HepG2 (cell line): ENCODE measurements around the gene CCNL1. TPM values are rescaled to one million over a fixed set of nuclear protein-coding genes. Genes with fewer than 3 reads are reported as not detected.

Experiments used
- ATRX ChIP-seq: sonication (generic); formaldehyde crosslinking; IDR thresholded peaks from 2 replicates; pipeline ENCODE4 v1.4.0; 2020; ENCODE audit warnings: missing genetic modification reagents, borderline replicate concordance
- DMAP1 ChIP-seq: IDR thresholded peaks from 2 replicates; pipeline ENCODE4 v1.6.1; 2016
- GLMP ChIP-seq: sonication (generic); formaldehyde crosslinking; IDR thresholded peaks from 2 replicates; pipeline ENCODE4 v1.9.0; 2021; ENCODE audit warnings: missing genetic modification reagents, mild to moderate bottlenecking, borderline replicate concordance
- HOXD1 ChIP-seq: sonication (generic); formaldehyde crosslinking; IDR thresholded peaks from 2 replicates; pipeline ENCODE4 v1.5.0; 2020; ENCODE audit warnings: missing genetic modification reagents
- NCOA2 ChIP-seq: sonication (generic); formaldehyde crosslinking; IDR thresholded peaks from 2 replicates; pipeline ENCODE4 v1.8.0; 2022; ENCODE audit warnings: inconsistent platforms
- NFAT5 ChIP-seq: sonication (generic); formaldehyde crosslinking; IDR thresholded peaks from 2 replicates; pipeline ENCODE4 v1.4.0; 2020; ENCODE audit warnings: missing genetic modification reagents
- PHF5A ChIP-seq: IDR thresholded peaks from one replicate; pipeline ENCODE4 v1.6.1; 2018; ENCODE audit warnings: low read depth, missing genetic modification reagents; ENCODE audit not compliant: unreplicated experiment
- PHF8 ChIP-seq: sonication (generic); formaldehyde crosslinking; IDR thresholded peaks from 2 replicates; pipeline ENCODE4 v1.5.0; 2020; ENCODE audit warnings: missing genetic modification reagents
- RORA ChIP-seq: sonication (generic); formaldehyde crosslinking; IDR thresholded peaks from 2 replicates; pipeline ENCODE4 v1.5.0; 2020; ENCODE audit warnings: mild to moderate bottlenecking, missing genetic modification reagents, moderate library complexity
- SNAPC5 ChIP-seq: sonication (generic); formaldehyde crosslinking; IDR thresholded peaks from 2 replicates; pipeline ENCODE4 v1.8.1; 2023; ENCODE audit warnings: mild to moderate bottlenecking, missing genetic modification reagents, borderline replicate concordance
- ZIK1 ChIP-seq: sonication (generic); formaldehyde crosslinking; IDR thresholded peaks from 2 replicates; pipeline ENCODE4 v1.5.0; 2020; ENCODE audit warnings: mild to moderate bottlenecking, low read depth, missing genetic modification reagents, borderline replicate concordance
- ZNF205 ChIP-seq: IDR thresholded peaks from 2 replicates; pipeline ENCODE4 v1.6.1; 2018; ENCODE audit warnings: missing biosample characterization, missing genetic modification reagents
- ZNF225 ChIP-seq: sonication (generic); formaldehyde crosslinking; IDR thresholded peaks from 2 replicates; pipeline ENCODE4 v1.4.0; 2020; ENCODE audit warnings: mild to moderate bottlenecking, missing genetic modification reagents
- ZNF274 ChIP-seq: sonication (generic); formaldehyde crosslinking; IDR thresholded peaks from 2 replicates; pipeline ENCODE4 v1.5.1; 2020; ENCODE audit warnings: mild to moderate bottlenecking, missing genetic modification reagents
- ZNF317 ChIP-seq: sonication (generic); formaldehyde crosslinking; IDR thresholded peaks from 2 replicates; pipeline ENCODE4 v1.5.0; 2020; ENCODE audit warnings: mild to moderate bottlenecking, missing genetic modification reagents
- ZNF549 ChIP-seq: sonication (generic); formaldehyde crosslinking; IDR thresholded peaks from 2 replicates; pipeline ENCODE4 v1.5.0; 2020; ENCODE audit warnings: missing genetic modification reagents
- ZNF562 ChIP-seq: sonication (generic); formaldehyde crosslinking; IDR thresholded peaks from 2 replicates; pipeline ENCODE4 v1.8.0; 2022; ENCODE audit warnings: missing genetic modification reagents, borderline replicate concordance
- polyA plus RNA-seq, 8 experiments: library from polyadenylated mRNA; depleted of rRNA in 3 of 8; stranded (reverse) in 7 of 8; unstranded in 1 of 8; fragments of >200 nt; fragmentation: Illumina TruSeq in 4 of 8; extraction: Trizol in 4 of 8; gene quantifications; 2 replicates each; pipeline versions ENCODE4 v1.2.1 to v1.2.3, GENCODE V29; 2011 to 2016; ENCODE audit warnings: low read depth in 4 of 8, missing spikeins in 1 of 8, mixed read lengths in 1 of 8; ENCODE audit not compliant: insufficient read depth in 1 of 8
- total RNA-seq, 5 experiments: library from RNA; depleted of rRNA; stranded (reverse); fragments of >200 nt; fragmentation: Illumina TruSeq; extraction: Trizol; gene quantifications; 2 replicates each; pipeline ENCODE4 v1.2.3, GENCODE V29; 2016; ENCODE audit warnings: low read depth in 1 of 5
- TF ChIP-seq, protein P1 (sequence below): sonication (generic); formaldehyde crosslinking; conservative IDR thresholded peaks from 2 replicates; pipeline ENCODE4 v1.4.0; 2020; ENCODE audit warnings: mild to moderate bottlenecking, missing genetic modification reagents, moderate library complexity
- TF ChIP-seq, protein P2 (sequence below): sonication (generic); formaldehyde crosslinking; IDR thresholded peaks from 2 replicates; pipeline ENCODE4 v1.8.1; 2023; ENCODE audit warnings: missing genetic modification reagents, mild to moderate bottlenecking, borderline replicate concordance

The CCNL1 gene
- total and polyA plus RNA-seq, 2 of the 13 experiments (the other 11 are each of a cell fraction or from before 2014, with no cell fraction given) = 151 to 303 TPM

DNA sequence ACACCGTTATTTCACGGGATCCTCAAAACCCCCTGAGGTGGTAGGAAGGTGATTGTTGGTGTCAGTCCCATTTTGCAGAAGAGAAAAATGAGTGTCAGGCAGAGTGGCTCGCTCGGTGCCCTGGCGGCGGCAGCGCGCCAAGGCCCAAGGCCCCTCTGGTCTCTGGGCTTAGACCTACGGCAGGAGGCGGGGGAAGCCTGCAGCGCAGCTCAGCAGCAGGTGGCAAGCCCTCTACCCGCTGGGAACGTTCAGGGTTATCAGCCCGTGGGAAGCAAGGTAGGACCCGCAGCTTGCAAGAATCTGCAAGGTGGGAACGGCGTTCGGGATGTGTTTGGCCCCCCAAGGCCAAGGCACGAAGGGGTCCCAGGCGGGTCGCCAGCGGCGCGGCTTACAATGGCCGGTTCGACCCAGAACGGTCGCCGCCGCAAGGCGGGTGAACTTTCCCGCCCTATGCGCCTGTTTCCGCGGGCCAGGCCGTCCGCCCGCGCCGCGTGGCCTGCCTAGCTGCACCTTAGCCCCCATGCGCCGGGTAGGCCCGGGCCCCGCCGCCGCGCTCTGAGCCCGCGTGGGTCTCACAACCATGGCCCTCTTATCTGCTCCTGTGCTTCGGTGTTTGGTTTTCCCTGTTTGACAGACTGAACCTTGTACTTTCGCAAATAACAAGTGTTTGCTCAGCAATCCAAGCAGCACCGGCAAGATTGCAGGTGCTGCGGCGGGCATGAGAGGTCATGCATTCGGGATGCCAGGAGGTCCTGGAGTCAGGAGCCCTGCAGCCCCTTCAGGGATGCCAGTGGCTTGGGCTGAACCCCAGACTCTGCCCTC, 39.7 kb downstream of the CCNL1 start (continued):
- TF ChIP-seq, protein P1, sequence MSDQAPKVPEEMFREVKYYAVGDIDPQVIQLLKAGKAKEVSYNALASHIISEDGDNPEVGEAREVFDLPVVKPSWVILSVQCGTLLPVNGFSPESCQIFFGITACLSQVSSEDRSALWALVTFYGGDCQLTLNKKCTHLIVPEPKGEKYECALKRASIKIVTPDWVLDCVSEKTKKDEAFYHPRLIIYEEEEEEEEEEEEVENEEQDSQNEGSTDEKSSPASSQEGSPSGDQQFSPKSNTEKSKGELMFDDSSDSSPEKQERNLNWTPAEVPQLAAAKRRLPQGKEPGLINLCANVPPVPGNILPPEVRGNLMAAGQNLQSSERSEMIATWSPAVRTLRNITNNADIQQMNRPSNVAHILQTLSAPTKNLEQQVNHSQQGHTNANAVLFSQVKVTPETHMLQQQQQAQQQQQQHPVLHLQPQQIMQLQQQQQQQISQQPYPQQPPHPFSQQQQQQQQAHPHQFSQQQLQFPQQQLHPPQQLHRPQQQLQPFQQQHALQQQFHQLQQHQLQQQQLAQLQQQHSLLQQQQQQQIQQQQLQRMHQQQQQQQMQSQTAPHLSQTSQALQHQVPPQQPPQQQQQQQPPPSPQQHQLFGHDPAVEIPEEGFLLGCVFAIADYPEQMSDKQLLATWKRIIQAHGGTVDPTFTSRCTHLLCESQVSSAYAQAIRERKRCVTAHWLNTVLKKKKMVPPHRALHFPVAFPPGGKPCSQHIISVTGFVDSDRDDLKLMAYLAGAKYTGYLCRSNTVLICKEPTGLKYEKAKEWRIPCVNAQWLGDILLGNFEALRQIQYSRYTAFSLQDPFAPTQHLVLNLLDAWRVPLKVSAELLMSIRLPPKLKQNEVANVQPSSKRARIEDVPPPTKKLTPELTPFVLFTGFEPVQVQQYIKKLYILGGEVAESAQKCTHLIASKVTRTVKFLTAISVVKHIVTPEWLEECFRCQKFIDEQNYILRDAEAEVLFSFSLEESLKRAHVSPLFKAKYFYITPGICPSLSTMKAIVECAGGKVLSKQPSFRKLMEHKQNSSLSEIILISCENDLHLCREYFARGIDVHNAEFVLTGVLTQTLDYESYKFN (CRISPR knock-in tag) = peak; percentile 99
- TF ChIP-seq ZIK1 (CRISPR knock-in tag) = 0 out of 2 replicates have a peak, but pooled peaks have one; percentile 29
- peak; percentile 77; the same call in 1 of the 2 replicates for TF ChIP-seq SNAPC5 (CRISPR knock-in tag)
- TF ChIP-seq NFAT5 = peak; percentile 94; the same call in 1 of the 2 replicates
- peak; percentile 85; the same call in 1 of the 2 replicates for TF ChIP-seq ZNF274
- peak; percentile 93 for TF ChIP-seq HOXD1 (CRISPR knock-in tag)
- peak; percentile 74; the same call in 1 of the 2 replicates for TF ChIP-seq GLMP (CRISPR knock-in tag)
- TF ChIP-seq ZNF549 (CRISPR knock-in tag) = no peak
- TF ChIP-seq ZNF205 = peak; percentile 95
- peak; percentile 96 for TF ChIP-seq NCOA2 (CRISPR knock-in tag)
- TF ChIP-seq ZNF562 = peak; percentile 68; the same call in 1 of the 2 replicates
- TF ChIP-seq RORA (CRISPR knock-in tag) = no peak
- peak; percentile 77 for TF ChIP-seq ZNF225 (CRISPR knock-in tag)
- peak; percentile 23 for TF ChIP-seq PHF5A (CRISPR knock-in tag)
- no peak for TF ChIP-seq ATRX (CRISPR knock-in tag)
- peak; percentile 94 for TF ChIP-seq DMAP1 (CRISPR knock-in tag)
- TF ChIP-seq PHF8 (CRISPR knock-in tag) = peak; percentile 70
- TF ChIP-seq, protein P2, sequence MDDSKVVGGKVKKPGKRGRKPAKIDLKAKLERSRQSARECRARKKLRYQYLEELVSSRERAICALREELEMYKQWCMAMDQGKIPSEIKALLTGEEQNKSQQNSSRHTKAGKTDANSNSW (CRISPR knock-in tag) = no peak
- peak; percentile 81; the same call in 1 of the 2 replicates for TF ChIP-seq ZNF317 (CRISPR knock-in tag)
